Left ventricle myocardium inferior (tissue), 1 donor: ENCODE data around the gene INHBB. TPM values are rescaled to one million over a fixed set of nuclear protein-coding genes. Genes with fewer than 3 reads are reported as not detected.

Experiments
- DNase-seq: peaks from one replicate; pipeline ENCODE4 v3.0.0-alpha.2; 2020
- H3K27ac ChIP-seq: fragments of 200-600 bp; replicated peaks from 2 replicates; pipeline ENCODE4 v1.8.0; 2021
- H3K27me3 ChIP-seq: fragments of 200-600 bp; 2 replicates; pipeline ENCODE4 v1.8.0; 2021; ENCODE audit warnings: low read depth
- H3K36me3 ChIP-seq: fragments of 200-600 bp; 2 replicates; pipeline ENCODE4 v1.8.0; 2021
- H3K4me1 ChIP-seq: fragments of 200-600 bp; 2 replicates; pipeline ENCODE4 v1.8.0; 2021
- H3K4me3 ChIP-seq: fragments of 200-600 bp; 2 replicates; pipeline ENCODE4 v1.8.0; 2021; ENCODE audit warnings: mild to moderate bottlenecking, moderate library complexity
- H3K9me3 ChIP-seq: fragments of 200-600 bp; replicated peaks from 2 replicates; pipeline ENCODE4 v1.8.0; 2021
- CTCF ChIP-seq: fragments of 200-600 bp; IDR thresholded peaks from 2 replicates; pipeline ENCODE4 v1.8.0; 2021; ENCODE audit warnings: antibody characterized with exemption, mild to moderate bottlenecking, borderline replicate concordance
- intact Hi-C: fragments of 100-400 bp; cut with micrococcal nuclease; formaldehyde crosslinking; loops from one replicate; pipeline ENCODE4 v1.11.0; 2022
- total RNA-seq: library from RNA; stranded (reverse); fragmentation: NEBNext Ultra II Directional; extraction: Animal tissue kit (Norgen Biotek cat#: 25700); gene quantifications from one replicate; pipeline ENCODE4 v1.2.1, GENCODE V29; 2021
- donor health status: DM: no; HTN: yes; CAD: no; lungs with severe emphysema.

The INHBB gene
- total RNA-seq, 1 donor from 2014 or later, result 3.2 TPM

DNA sequence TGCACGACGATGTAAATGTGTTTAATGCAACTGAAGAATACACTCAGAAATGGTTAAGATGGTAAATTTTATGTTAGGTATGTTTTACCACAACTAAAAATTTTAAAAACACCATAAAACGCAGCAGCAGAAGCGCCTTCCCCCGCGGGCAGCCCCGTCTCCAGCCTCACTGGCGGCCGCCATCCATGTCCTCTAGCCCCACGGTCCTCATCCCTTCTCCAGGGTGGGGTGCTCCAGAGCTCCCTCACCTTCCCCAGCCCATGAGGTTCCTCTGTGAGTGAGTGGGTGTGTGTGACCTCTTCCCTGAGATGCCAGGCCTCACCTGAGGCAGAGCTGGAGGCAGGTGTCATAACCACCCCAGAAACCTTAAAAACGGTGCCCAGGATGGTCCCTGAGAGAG, 17.0 kb downstream of the INHBB start:
- Histone ChIP-seq H3K27me3 (peaks cover 2% of the 10 kb centered on the region), H3K4me3 (no peak overlapping the region), H3K4me1 (peaks cover 14% of the 10 kb centered on the region), H3K9me3 (no peaks in the 10 kb centered on the region), H3K27ac (no peak overlapping the region), H3K36me3 (no peaks in the 10 kb centered on the region)
- no peak for DNase-seq
- no peak for TF ChIP-seq CTCF
- intact Hi-C loops, result no loop called here

- no peaks in the 10 kb centered on the region for H3K36me3 ChIP-seq
- no peak overlapping the region for H3K4me3 ChIP-seq
- H3K4me1 ChIP-seq, result peaks cover 10% of the 10 kb centered on the region
- no peak for TF ChIP-seq CTCF
- no peak for DNase-seq
- no peaks in the 10 kb centered on the region for H3K27me3 ChIP-seq
- no peak overlapping the region for H3K27ac ChIP-seq
- H3K9me3 ChIP-seq, result no peaks in the 10 kb centered on the region
- intact Hi-C loops, result no loop called here
Measured at GRCh38 chr2:120365236-120365793, 19.4 kb downstream of the INHBB start.

- no peaks in the 10 kb centered on the region for H3K9me3 ChIP-seq
- no peak overlapping the region for H3K27ac ChIP-seq
- H3K36me3 ChIP-seq, result no peaks in the 10 kb centered on the region
- TF ChIP-seq CTCF, result no peak
- DNase-seq, result no peak
- H3K4me1 ChIP-seq, result no peaks in the 10 kb centered on the region
- intact Hi-C loops, result no loop called here
- no peaks in the 10 kb centered on the region for H3K27me3 ChIP-seq
- no peak overlapping the region for H3K4me3 ChIP-seq
Measured at GRCh38 chr2:120366698-120367097, 20.8 kb downstream of the INHBB start.

DNA sequence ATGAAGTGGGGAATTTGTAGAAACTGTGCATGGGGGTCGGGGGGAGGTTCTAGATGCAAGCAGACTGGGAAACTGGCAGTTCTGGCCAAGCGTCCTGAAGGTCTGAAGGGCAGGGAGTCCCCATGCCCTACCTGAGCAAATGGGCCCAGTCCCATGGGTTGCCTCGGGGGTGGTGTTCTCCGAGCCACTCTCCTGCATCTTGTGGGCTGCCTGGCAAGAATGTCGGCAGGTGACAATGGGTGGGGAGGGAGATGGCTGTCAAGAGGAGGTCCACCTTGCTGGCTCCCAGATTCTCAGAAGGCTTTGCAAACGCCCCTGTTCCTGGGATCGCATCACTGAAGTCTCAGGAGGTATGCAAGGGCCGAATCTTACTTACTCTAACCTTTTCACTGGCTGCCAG, 21.3 kb downstream of the INHBB start:
- H3K4me3 ChIP-seq, result no peak overlapping the region
- no peak for DNase-seq
- TF ChIP-seq CTCF, result no peak
- H3K4me1 ChIP-seq, result no peaks in the 10 kb centered on the region
- H3K36me3 ChIP-seq, result no peaks in the 10 kb centered on the region
- intact Hi-C loops, result no loop called here
- H3K9me3 ChIP-seq, result no peaks in the 10 kb centered on the region
- H3K27me3 ChIP-seq, result no peaks in the 10 kb centered on the region
- no peak overlapping the region for H3K27ac ChIP-seq

DNA sequence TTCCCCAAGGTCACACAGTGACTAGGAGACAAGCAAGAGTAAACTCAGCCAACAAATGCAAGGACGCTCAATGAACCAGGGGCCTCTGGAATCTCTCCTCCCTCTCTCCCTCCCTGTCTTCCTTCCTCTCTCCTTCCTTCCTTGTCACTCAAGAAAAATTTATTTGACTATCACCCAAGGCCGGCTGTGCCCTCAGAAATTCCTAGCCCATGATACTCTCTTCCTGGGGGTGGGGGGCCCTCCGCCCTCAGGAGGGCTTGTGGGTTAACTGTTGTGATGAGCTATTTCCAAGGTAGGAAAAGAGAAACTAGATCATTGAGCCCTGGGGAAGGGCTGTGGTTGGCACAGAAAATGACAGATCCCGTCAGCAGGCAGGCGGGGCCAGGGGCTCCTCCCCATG, 21.7 kb downstream of the INHBB start:
- H3K4me3 ChIP-seq, result no peak overlapping the region
- no peaks in the 10 kb centered on the region for H3K4me1 ChIP-seq
- H3K27me3 ChIP-seq, result no peaks in the 10 kb centered on the region
- no peak for DNase-seq
- no peak for TF ChIP-seq CTCF
- intact Hi-C loops, result no loop called here
- H3K27ac ChIP-seq, result no peak overlapping the region
- no peaks in the 10 kb centered on the region for H3K9me3 ChIP-seq
- H3K36me3 ChIP-seq, result no peaks in the 10 kb centered on the region
